SU-DHL-6 (cell line): ENCODE data around the gene ANO6.

Source experiments
- H2AFZ ChIP-seq: fragments of 200-600 bp; sonication (generic); 2 replicates; pipeline ENCODE4 v1.6.1; 2014; ENCODE audit warnings: low read depth, mild to moderate bottlenecking, moderate library complexity, mixed read lengths, antibody characterized with exemption, low read length; ENCODE audit not compliant: severe bottlenecking
- H3F3A ChIP-seq: fragments of 200-600 bp; shearing (Covaris generic); 2 replicates; pipeline ENCODE4 v1.6.0; 2016; ENCODE audit warnings: antibody characterized with exemption, mild to moderate bottlenecking; ENCODE audit not compliant: insufficient read depth
- H3K27ac ChIP-seq: fragments of 200-600 bp; sonication (generic); 2 replicates; pipeline ENCODE4 v1.5.1; 2016; ENCODE audit warnings: low read depth, mild to moderate bottlenecking, low read length, moderate library complexity, mixed read lengths
- H3K27me3 ChIP-seq: fragments of 200-600 bp; sonication (generic), shearing (Covaris generic); 2 replicates; pipeline ENCODE4 v1.6.0; 2014; ENCODE audit warnings: mild to moderate bottlenecking, low read length
- H3K36me3 ChIP-seq: fragments of 200-600 bp; sonication (generic); 2 replicates; pipeline ENCODE4 v1.6.1; 2014; ENCODE audit warnings: mild to moderate bottlenecking, low read length, mixed read lengths
- H3K4me2 ChIP-seq: fragments of 300-600, 200-600 bp; shearing (Covaris generic), sonication (generic); 2 replicates; pipeline ENCODE4 v1.6.0; 2014; ENCODE audit warnings: low read length, low read depth, mild to moderate bottlenecking; ENCODE audit not compliant: poor library complexity, severe bottlenecking
- H3K4me3 ChIP-seq: fragments of 200-600 bp; sonication (generic); 2 replicates; pipeline ENCODE4 v1.5.1; 2014; ENCODE audit warnings: antibody characterized with exemption, low read length, mild to moderate bottlenecking, mixed read lengths; ENCODE audit not compliant: insufficient read depth, poor library complexity, severe bottlenecking
- H3K79me2 ChIP-seq: fragments of 200-600 bp; sonication (generic); 2 replicates; pipeline ENCODE4 v1.6.1; 2014; ENCODE audit warnings: mild to moderate bottlenecking, low read length, moderate library complexity; ENCODE audit not compliant: insufficient read depth
- H3K9ac ChIP-seq: fragments of 200-600 bp; sonication (generic); 2 replicates; pipeline ENCODE4 v1.7.0; 2014; ENCODE audit warnings: mild to moderate bottlenecking, low read length
- H3K9me2 ChIP-seq: fragments of 200-600 bp; sonication (generic); replicated peaks from 2 replicates; pipeline ENCODE4 v1.6.1; 2014; ENCODE audit warnings: low read length; ENCODE audit not compliant: insufficient read depth
- H3K9me3 ChIP-seq: fragments of 200-600 bp; sonication (generic); 2 replicates; pipeline ENCODE4 v1.6.1; 2014; ENCODE audit warnings: low read length, mixed read lengths; ENCODE audit not compliant: insufficient read depth
- H4K20me1 ChIP-seq: fragments of 200-600 bp; sonication (generic); 2 replicates; pipeline ENCODE4 v1.6.1; 2014; ENCODE audit warnings: low read depth, mild to moderate bottlenecking, antibody characterized with exemption, low read length, moderate library complexity, mixed read lengths
- CTCF ChIP-seq: fragments of 200-600 bp; sonication (generic); IDR thresholded peaks from one replicate; pipeline ENCODE4 v1.5.1; 2017; ENCODE audit warnings: antibody characterized with exemption, mild to moderate bottlenecking, low read length, moderate library complexity; ENCODE audit not compliant: insufficient read depth, poor library complexity, severe bottlenecking
- EZH2phosphoT487 ChIP-seq: fragments of 200-600 bp; sonication (generic), shearing (Covaris generic); conservative IDR thresholded peaks from 2 replicates; pipeline ENCODE4 v1.6.1; 2018; ENCODE audit warnings: mild to moderate bottlenecking, antibody characterized with exemption, low read length, moderate library complexity, mixed read lengths

ANO6 gene

GRCh38 chr12:45212064-45212463, 3.8 kb upstream of the ANO6 start:
- Histone ChIP-seq H3K9me3 (no peaks in the 10 kb centered on the region), H3K27ac (no peak overlapping the region), H3F3A (0 out of 2 replicates have a peak, but pooled peaks cover 13% of the 10 kb centered on the region), H3K79me2 (0 out of 2 replicates have a peak, but pooled peaks cover 3% of the 10 kb centered on the region), H2AFZ (no peak overlapping the region), H3K27me3 (no peaks in the 10 kb centered on the region), H3K4me3 (no peak overlapping the region), H3K4me2 (no peak overlapping the region), H3K9me2 (no peaks in the 10 kb centered on the region), H3K36me3 (no peaks in the 10 kb centered on the region), H4K20me1 (no peaks in the 10 kb centered on the region), H3K9ac (no peak overlapping the region)
- TF ChIP-seq CTCF (no peak), EZH2phosphoT487 (no peak)

GRCh38 chr12:45213107-45213506, 2.8 kb upstream of the ANO6 start:
- no peak overlapping the region for H3K4me2 ChIP-seq
- no peak overlapping the region for H3K27ac ChIP-seq

GRCh38 chr12:45214071-45214470, 1.8 kb upstream of the ANO6 start:
- Histone ChIP-seq H3K27me3 (no peaks in the 10 kb centered on the region), H3K27ac (no peak overlapping the region), H2AFZ (no peak overlapping the region), H3K4me3 (no peak overlapping the region), H3K9me3 (no peaks in the 10 kb centered on the region), H3K9me2 (no peaks in the 10 kb centered on the region), H3K36me3 (no peaks in the 10 kb centered on the region), H4K20me1 (no peaks in the 10 kb centered on the region), H3K4me2 (peak overlapping the region; percentile 93), H3K9ac (no peak overlapping the region), H3F3A (0 out of 2 replicates have a peak, but pooled peaks cover 16% of the 10 kb centered on the region), H3K79me2 (0 out of 2 replicates have a peak, but pooled peaks cover 7% of the 10 kb centered on the region)
- TF ChIP-seq EZH2phosphoT487 (no peak), CTCF (no peak)

More at GRCh38 chr12:45213107-45213506, 2.8 kb upstream of the ANO6 start:
- H2AFZ ChIP-seq: no peak overlapping the region
- no peak overlapping the region for H3K9ac ChIP-seq
- H3K9me3 ChIP-seq: no peaks in the 10 kb centered on the region
- H3K27me3 ChIP-seq: no peaks in the 10 kb centered on the region
- H3K79me2 ChIP-seq: 0 out of 2 replicates have a peak, but pooled peaks cover 7% of the 10 kb centered on the region
- 0 out of 2 replicates have a peak, but pooled peaks cover 16% of the 10 kb centered on the region for H3F3A ChIP-seq
- H3K9me2 ChIP-seq: no peaks in the 10 kb centered on the region
- no peak overlapping the region for H3K4me3 ChIP-seq
- no peaks in the 10 kb centered on the region for H4K20me1 ChIP-seq
- no peaks in the 10 kb centered on the region for H3K36me3 ChIP-seq
- TF ChIP-seq CTCF (no peak), EZH2phosphoT487 (no peak)
